GM11168 (cell line): ENCODE measurements around the gene GLIS1.

ENCODE experiments used
- in situ Hi-C: fragments of 300-500 bp; cut with MboI; formaldehyde crosslinking; loops from one replicate; pipeline ENCODE4 v1.12.0; 2022; ENCODE audit warnings: low sequenced_read_pairs; ENCODE audit not compliant: unreplicated experiment

The GLIS1 gene

DNA sequence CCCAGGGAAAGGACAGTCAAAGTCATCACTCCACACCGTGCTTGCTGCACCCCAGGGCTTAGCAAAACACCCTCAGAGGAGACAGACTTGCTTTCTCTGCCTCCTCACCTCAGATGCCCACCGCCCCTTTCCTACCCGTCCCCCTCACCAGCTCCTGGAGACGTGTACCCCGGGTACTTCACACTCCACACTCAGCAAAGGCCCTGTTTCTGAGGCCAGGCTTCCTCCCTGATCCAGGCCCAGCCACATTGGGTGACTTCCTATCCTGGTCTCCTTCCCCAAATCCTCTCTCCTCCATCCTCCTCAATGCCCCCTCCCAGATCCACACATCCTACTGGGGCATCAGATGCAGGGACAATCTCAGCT is 163.0 kb downstream of the GLIS1 start:
- in situ Hi-C loops = no loop called here

GRCh38 chr1:53575141-53575954 is 163.6 kb downstream of the GLIS1 start:
- in situ Hi-C loops = no loop called here

DNA sequence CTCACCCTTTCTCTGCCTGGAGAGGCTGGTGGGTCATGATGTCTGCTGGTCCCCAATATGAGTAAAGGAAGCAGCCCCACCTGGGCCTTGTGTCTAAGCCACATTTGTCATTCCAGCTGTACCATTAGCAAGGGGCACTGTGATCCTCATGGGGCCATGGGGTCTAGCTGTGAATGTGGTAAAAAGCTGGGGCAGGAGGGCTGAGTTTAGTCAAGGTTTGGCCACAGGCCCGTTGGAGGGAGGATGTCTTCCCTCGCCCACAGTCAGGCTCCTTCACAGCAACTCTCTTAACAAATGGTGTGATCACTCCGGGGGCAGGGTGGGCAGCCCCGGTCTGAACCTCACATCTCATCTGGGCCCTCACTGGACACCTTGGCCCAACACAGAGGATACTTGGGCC is 164.3 kb downstream of the GLIS1 start:
- in situ Hi-C loops = no loop called here

DNA sequence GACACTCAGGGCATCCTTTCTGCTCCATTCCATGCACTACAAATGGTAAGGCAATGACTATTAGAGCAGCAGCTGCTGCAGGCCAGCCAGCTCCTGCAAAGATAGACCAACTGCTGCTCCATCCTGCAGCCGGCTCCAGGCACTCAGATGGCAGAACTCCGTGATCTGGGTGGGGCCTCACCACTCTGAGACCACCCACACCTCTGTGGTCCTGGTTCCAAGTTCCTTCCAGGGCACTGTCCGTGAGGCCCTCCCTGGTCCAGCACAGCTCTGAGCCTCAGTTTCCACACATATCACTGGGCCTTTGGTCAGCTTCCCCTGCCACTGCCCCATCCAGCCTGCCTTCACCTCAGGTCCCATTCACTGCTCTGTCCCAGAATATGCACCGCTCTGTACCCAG is 165.0 kb downstream of the GLIS1 start:
- in situ Hi-C loops = no loop called here

- in situ Hi-C loops = no loop called here
Observed at GRCh38 chr1:53573522-53573921, 165.4 kb downstream of the GLIS1 start.

DNA sequence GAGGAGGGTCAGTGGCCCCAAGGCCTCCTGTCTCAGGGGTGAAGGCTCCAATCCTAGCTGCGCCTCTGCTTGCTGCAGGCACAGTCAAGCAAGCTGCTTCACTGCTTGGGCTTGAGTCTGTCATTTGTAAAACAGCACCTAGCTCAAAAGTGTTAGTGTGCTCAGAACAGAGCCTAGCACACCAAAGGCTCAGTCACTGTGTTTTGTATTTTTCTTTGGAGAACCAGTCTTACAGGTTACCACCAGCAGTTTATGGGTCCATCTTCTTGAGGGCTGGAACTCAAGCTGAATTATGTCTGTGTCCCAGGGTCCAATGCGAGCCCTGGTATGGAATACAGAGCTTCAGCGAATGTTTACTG is 166.2 kb downstream of the GLIS1 start:
- in situ Hi-C loops = no loop called here

GRCh38 chr1:53572065-53572814 is 166.7 kb downstream of the GLIS1 start:
- in situ Hi-C loops = no loop called here

DNA sequence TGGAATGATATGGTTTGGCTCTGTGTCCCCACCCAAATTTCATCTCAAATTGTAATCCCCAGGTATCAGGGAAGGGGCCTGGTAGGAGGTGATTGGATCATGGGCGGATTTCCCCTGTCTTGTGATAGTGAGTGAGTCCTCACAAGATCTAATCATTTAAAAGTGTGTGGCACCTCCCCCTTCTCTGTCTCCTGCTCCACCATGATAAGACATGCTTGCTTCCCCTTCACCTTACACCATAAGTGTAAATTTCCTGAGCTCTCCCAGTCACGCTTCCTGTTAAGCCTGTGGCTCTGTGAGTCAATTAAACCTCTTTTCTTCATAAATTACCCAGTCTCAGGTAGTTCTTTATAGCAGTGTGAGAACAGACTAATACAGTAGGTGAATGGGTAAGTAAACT is 170.4 kb downstream of the GLIS1 start:
- in situ Hi-C loops = no loop called here

DNA sequence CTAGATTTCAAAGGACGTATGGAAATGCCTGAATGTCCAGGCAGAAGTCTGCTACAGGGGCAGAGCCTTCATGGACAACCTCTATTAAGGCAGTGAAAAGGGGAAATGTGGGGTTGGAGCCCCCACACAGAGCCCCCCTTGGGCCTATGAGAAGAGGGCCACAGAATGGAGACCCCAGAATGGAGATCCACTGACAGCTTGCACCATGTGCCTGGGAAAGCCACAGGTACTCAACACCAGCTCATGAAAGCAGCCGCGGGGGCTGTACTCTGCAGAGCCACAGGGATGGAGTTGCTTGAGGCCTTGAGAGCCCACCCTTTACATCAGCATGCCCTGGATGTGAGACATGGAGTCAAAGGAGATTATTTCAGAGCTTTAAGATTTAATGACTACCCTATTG is 171.1 kb downstream of the GLIS1 start:
- in situ Hi-C loops = no loop called here

DNA sequence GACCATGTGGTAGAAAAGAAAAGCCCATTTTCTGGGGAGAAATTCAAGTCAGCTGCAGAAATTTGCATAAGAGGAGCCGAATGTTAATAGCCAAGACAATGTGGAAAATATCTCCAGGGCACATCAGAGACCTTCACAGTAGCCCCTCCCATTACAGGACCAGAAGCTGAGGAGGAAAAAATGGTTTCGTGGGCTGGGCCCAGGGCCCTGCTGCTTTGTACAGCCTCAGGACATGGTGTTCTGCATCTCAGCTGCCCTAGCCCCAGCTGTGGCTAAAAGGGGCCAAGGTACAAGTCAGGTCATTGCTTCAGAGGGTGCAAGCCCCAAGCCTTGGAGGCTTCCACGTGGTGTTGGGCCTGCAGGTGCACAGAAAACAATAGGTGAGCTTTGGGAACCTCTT is 171.5 kb downstream of the GLIS1 start:
- in situ Hi-C loops = no loop called here

GRCh38 chr1:53563611-53564010 is 175.4 kb downstream of the GLIS1 start:
- in situ Hi-C loops = no loop called here

DNA sequence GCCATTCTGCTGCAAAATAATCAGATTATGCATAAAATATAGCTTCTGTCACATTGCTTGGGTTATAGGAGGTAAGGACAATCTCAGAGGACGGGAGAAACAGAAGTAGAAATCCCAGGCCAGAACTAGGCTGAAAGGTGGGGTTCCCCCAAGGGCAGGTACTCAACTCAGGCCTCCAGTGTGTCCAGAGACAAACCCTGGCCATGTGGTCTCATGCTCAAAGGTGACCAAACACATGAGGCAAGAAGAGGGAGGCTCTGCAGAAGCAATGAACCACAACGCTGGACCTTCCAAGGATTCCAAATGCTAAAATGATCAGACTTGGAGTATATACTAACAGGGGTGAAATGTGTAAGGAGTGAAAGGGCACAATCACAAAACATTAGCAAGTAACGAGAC is 176.0 kb downstream of the GLIS1 start:
- in situ Hi-C loops = no loop called here

- in situ Hi-C loops = no loop called here
Observed at GRCh38 chr1:53562291-53562980, 176.5 kb downstream of the GLIS1 start.

DNA sequence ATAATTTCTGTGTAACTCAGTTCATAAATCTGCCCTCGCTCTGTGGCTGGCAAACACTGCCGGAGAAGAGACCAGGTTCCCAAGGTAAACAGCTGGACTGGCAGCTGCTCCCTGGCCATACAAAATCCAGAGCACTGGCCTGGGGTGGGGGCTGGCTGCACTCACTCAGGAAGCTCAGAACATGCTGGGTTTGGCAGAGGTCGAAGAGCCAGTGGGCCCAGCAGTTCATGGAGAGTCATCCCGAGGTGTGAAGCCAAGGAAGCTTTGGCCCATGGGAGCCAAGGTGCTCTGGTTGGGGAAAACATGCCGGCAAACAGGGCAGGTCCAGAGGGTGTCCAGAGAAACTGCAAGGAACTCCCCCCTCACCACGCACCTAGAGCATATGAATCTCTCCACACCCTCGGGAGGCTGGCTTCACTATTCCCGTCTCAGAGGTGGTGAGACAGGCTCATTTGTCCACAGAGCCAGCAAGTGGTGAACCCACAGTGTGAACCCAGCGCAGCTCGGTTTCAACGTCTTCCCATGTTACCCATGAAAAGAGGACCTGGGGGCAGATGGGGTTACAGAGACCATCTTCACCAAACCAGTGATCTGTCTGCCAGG is 177.4 kb downstream of the GLIS1 start:
- in situ Hi-C loops = no loop called here

DNA sequence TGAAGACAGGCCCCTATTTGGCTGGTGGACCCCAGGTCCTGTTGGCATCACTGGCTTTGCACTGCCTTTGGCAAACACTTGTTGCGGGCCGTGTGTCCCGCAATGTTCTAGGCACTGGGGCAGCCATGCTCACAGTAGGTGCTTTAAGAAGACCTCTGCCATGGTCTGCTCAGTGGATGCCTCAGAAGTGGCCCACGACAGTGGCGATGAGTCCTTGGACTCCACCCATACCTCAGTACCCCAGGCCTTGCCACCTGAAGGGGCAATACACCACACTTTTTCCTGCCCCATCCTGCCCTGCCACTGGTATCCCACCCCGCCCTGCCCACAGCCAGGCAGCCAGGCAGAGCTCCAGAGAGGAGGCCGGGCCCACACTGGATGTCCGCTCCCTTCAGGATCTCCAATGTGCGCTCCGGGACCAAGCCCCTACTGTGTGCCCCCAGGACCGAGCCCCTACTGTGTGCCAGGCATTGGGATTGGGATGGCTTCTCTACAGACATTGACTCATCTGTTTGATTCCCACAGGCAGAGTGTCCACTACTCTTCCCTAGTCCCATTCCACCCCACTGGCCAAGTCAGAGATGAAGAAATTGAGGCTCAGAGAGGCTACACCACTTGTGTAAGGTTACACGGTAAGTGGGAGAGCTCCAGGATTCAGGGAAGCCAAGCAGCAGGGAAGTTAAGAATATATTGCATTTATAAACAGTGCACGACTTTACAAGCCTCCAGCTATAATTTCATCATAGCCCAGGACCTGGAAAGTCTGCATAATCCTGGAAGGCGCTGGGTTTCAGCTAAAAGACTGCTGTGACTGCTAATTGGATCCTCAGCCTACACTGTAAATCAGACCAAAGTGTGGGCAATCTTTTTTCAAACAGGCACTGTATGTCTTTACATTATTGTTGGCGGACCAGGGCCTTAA is 178.1 kb downstream of the GLIS1 start:
- in situ Hi-C loops = no loop called here

- in situ Hi-C loops = no loop called here
Observed at GRCh38 chr1:53559854-53560580, 178.9 kb downstream of the GLIS1 start.

DNA sequence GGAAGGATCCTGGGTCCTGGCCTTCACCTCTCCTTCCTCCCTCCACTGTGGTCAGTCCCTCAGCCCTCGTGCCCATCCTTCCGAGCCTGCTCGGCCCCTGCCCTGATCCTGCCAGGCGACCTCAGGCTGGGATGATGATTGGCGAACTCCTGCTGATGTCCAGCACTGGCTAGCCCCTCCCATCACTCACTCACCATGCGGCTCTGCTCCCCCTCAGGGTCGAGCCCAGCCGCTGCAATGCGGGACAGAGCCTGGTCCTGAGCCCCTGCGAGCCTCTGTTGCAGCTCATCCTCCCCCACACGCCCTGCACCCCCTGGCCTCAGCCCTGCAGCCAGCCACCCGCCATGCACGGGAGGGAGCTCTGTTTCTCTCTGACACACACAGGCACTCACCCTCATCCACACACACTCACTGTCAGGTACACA is 179.6 kb downstream of the GLIS1 start:
- in situ Hi-C loops = no loop called here

GRCh38 chr1:53558739-53559315 is 180.1 kb downstream of the GLIS1 start:
- in situ Hi-C loops = no loop called here
